ENCODE data around the gene HOXA11.
A peak's percentile ranks its signal among the peaks of the same experiment; 100 is the strongest.

HOXA11 gene

GRCh38 chr7:27169658-27170425 is 15.2 kb downstream of the HOXA11 start:
- no peak for DNase-seq (ENCODE audit: low read depth in 2 of 2)

GRCh38 chr7:27168265-27168947 is 16.6 kb downstream of the HOXA11 start:
- DNase-seq (ENCODE audit: low read depth in 2 of 2), result no peak

GRCh38 chr7:27167916-27168264 is 17.1 kb downstream of the HOXA11 start:
- no peak for DNase-seq (ENCODE audit: low read depth in 2 of 2)

DNA sequence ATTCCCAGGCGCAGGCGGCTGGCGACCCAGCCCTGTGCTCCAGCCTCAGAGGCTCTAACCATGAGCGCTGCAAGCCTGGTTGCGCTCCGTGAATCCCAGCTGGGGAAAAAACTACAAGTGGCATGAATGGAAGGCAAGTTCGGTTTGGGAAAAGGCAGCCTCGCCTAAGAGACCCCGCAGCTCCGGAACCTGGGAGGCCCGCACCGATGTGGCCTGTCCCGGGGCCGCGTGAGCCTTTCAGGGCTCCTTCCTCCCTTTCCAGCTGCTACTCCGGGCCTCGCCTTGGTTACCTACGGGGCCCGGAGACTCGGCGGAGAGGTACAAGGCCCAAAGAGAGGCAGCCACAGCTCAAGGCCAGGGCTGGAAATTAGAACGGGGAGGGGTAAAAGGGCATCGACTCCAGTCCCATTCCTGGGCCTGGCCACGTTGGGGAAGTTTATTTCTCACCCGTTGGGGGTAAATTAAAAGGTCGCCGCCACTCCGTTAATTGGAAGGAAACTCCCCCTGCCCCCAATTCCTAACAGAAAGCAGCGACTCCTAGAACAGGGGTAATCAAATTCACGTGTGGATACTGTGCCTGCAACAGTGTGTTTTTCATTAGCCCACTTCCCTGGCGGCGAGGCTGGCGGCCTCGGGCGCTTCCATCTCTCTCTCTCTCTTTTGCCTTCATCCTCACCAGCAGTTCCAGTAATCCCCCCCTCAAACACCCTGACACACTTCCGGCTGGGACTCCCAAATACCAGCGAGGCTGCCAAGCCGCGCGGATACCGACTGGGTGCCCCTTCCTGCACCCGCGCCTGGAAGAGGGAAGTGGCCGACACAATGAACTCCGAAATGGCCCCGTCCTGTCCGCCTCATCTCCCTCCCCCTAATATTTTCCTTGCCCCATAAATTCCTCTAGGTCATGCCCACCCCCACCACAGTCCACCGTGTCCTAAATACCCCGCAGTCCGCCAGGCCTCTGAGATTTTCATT is 18.2 kb downstream of the HOXA11 start:
- no peak for DNase-seq (ENCODE audit: low read depth in 2 of 2)

- DNase-seq (ENCODE audit: low read depth in 2 of 2), result no peak
Observed at GRCh38 chr7:27165996-27166530, 19.0 kb downstream of the HOXA11 start.

- DNase-seq (ENCODE audit: low read depth in 2 of 2), result no peak
Observed at GRCh38 chr7:27165089-27165995, 19.7 kb downstream of the HOXA11 start, which contains the start of gene HOXA9. Gene HOXA9, minus strand, starts transcription at chr7:27165537. Its CDS starts 80 bp downstream, at chr7:27165457.

- no peak for DNase-seq (ENCODE audit: low read depth in 2 of 2)
Observed at GRCh38 chr7:27164367-27165088, 20.5 kb downstream of the HOXA11 start.

- DNase-seq (ENCODE audit: low read depth in 2 of 2), result no peak
Observed at GRCh38 chr7:27164045-27164366, 21.0 kb downstream of the HOXA11 start.

GRCh38 chr7:27163288-27164044 is 21.6 kb downstream of the HOXA11 start:
- DNase-seq (ENCODE audit: low read depth in 2 of 2), result no peak

- DNase-seq (ENCODE audit: low read depth in 2 of 2), result no peak
Observed at GRCh38 chr7:27162561-27163287, 22.3 kb downstream of the HOXA11 start.

DNA sequence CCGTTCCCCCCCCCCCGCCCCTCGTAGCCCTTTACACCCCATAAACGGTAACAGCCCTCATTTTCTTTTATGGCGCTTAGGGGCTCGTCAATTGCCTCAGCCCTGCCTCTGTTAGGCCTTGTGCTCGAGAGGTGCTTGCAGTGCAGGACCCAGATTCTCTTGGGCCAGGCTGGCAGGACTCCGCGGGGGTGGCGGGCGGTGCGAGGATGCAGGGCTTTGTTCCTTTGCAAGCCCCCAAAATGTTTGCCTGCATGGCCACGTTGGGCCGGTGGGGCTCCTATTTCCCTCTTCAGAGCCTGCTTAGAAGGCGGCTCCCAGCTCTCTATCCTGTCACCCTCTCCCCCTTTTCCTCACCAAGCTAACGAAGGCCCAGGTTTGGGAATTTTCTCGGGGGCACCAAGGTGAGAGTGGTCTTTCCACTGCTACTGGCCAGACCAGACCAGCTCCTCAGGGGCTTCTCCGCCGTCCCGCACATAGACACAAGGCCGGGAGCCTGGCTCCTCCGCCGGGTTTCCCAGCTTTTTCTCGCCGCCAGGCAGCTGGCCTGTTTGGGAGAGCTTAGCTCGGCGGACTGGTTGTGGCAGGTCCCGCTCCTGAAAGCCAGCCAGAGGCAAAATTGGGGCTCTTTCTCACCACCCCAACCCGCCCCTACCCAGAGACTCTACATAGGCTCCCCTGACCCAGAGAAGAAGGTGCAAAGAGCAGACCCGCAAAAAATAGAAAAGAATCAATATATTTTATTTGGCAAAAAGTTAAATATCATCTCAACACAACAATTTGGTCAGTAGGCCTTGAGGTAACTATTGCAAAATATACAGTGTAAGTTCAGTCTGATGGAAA is 23.1 kb downstream of the HOXA11 start:
- no peak for DNase-seq (ENCODE audit: low read depth in 2 of 2)

DNA sequence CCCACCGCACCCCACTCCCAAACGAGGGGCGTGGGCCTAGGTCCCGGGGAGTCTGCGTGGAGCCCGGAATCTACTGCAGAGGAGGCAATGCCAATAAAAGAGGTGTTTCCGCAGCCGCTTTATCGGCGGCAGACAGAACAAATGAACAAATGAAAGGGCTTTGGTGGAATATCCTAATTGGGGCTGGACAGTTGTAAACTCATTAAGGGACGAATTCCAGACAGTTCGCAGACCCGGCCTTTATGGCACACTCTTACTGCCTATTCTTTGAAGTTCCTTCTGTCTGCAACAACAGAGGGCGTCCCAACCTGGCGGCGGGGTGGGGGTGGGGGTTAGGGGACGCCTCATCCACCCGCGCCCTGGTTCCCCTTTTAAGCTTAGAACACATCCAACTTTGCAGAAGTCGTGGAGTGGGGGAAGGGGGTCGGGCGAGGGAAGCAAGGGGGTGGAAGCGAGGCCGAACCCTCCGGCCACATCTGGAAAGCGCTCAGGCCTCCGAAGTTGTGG is 23.8 kb downstream of the HOXA11 start:
- no peak for DNase-seq (ENCODE audit: low read depth in 2 of 2)

GRCh38 chr7:27160546-27161213 is 24.4 kb downstream of the HOXA11 start:
- peak; percentile 72 to 77 for DNase-seq (ENCODE audit: low read depth in 2 of 2)

GRCh38 chr7:27160145-27160545 is 24.9 kb downstream of the HOXA11 start:
- DNase-seq (ENCODE audit: low read depth in 2 of 2), result no peak

GRCh38 chr7:27159266-27160144 is 25.5 kb downstream of the HOXA11 start:
- DNase-seq (ENCODE audit: low read depth in 2 of 2), result no peak
